Measurements from ENCODE around the gene SPRED2. TPM values are rescaled to one million over a fixed set of nuclear protein-coding genes. Genes with fewer than 3 reads are reported as not detected.
A peak's percentile ranks its signal among the peaks of the same experiment; 100 is the strongest.

Gene SPRED2
- total RNA-seq, 1 donor from 2014 or later = 46.3 TPM

- peak overlapping the region; percentile 95 for H3K27ac Mint-ChIP-seq (ENCODE audit: unreplicated experiment)
- no peak for DNase-seq (ENCODE audit: extremely low spot score, unreplicated experiment)
- H3K36me3 Mint-ChIP-seq (ENCODE audit: unreplicated experiment) = no peaks in the 10 kb centered on the region
- H3K9me3 Mint-ChIP-seq (ENCODE audit: unreplicated experiment) = no peaks in the 10 kb centered on the region
- TF ChIP-seq CTCF (IDR thresholded peaks at IDR 0.05) = no peak
- H3K4me1 Mint-ChIP-seq (ENCODE audit: unreplicated experiment) = peaks cover 79% of the 10 kb centered on the region
- no peaks in the 10 kb centered on the region for H3K27me3 Mint-ChIP-seq (ENCODE audit: unreplicated experiment)
- H3K4me3 Mint-ChIP-seq (ENCODE audit: unreplicated experiment) = peak overlapping the region; percentile 67
Observed at GRCh38 chr2:65366595-65367125, 65.7 kb downstream of the SPRED2 start.

- no peak for DNase-seq (ENCODE audit: extremely low spot score, unreplicated experiment)
- TF ChIP-seq CTCF (IDR thresholded peaks at IDR 0.05) = no peak
- H3K4me1 Mint-ChIP-seq (ENCODE audit: unreplicated experiment) = peaks cover 77% of the 10 kb centered on the region
- no peaks in the 10 kb centered on the region for H3K9me3 Mint-ChIP-seq (ENCODE audit: unreplicated experiment)
- H3K27ac Mint-ChIP-seq (ENCODE audit: unreplicated experiment) = peak overlapping the region; percentile 95
- H3K27me3 Mint-ChIP-seq (ENCODE audit: unreplicated experiment) = no peaks in the 10 kb centered on the region
- peak overlapping the region; percentile 67 for H3K4me3 Mint-ChIP-seq (ENCODE audit: unreplicated experiment)
- no peaks in the 10 kb centered on the region for H3K36me3 Mint-ChIP-seq (ENCODE audit: unreplicated experiment)
Observed at GRCh38 chr2:65364986-65365733, 67.2 kb downstream of the SPRED2 start.

GRCh38 chr2:65363879-65364666 is 68.3 kb downstream of the SPRED2 start:
- no peak for DNase-seq (ENCODE audit: extremely low spot score, unreplicated experiment)
- peak overlapping the region; percentile 63 for H3K27ac Mint-ChIP-seq (ENCODE audit: unreplicated experiment)
- H3K27me3 Mint-ChIP-seq (ENCODE audit: unreplicated experiment) = no peaks in the 10 kb centered on the region
- H3K36me3 Mint-ChIP-seq (ENCODE audit: unreplicated experiment) = no peaks in the 10 kb centered on the region
- peaks cover 80% of the 10 kb centered on the region for H3K4me1 Mint-ChIP-seq (ENCODE audit: unreplicated experiment)
- H3K9me3 Mint-ChIP-seq (ENCODE audit: unreplicated experiment) = no peaks in the 10 kb centered on the region
- no peak for TF ChIP-seq CTCF (IDR thresholded peaks at IDR 0.05)
- H3K4me3 Mint-ChIP-seq (ENCODE audit: unreplicated experiment) = peak overlapping the region; percentile 29

- DNase-seq (ENCODE audit: extremely low spot score, unreplicated experiment) = no peak
- Mint-ChIP-seq H3K9me3 (ENCODE audit: unreplicated experiment) (no peaks in the 10 kb centered on the region), H3K4me3 (ENCODE audit: unreplicated experiment) (no peak overlapping the region), H3K36me3 (ENCODE audit: unreplicated experiment) (no peaks in the 10 kb centered on the region), H3K4me1 (ENCODE audit: unreplicated experiment) (peaks cover 84% of the 10 kb centered on the region), H3K27me3 (ENCODE audit: unreplicated experiment) (no peaks in the 10 kb centered on the region), H3K27ac (ENCODE audit: unreplicated experiment) (peak overlapping the region; percentile 84)
- TF ChIP-seq CTCF (IDR thresholded peaks at IDR 0.05) = no peak
Observed at GRCh38 chr2:65361623-65362022, 70.8 kb downstream of the SPRED2 start.

GRCh38 chr2:65360441-65360840 is 72.0 kb downstream of the SPRED2 start:
- Mint-ChIP-seq H3K4me1 (ENCODE audit: unreplicated experiment) (peaks cover 80% of the 10 kb centered on the region), H3K9me3 (ENCODE audit: unreplicated experiment) (no peaks in the 10 kb centered on the region), H3K4me3 (ENCODE audit: unreplicated experiment) (no peak overlapping the region), H3K27me3 (ENCODE audit: unreplicated experiment) (no peaks in the 10 kb centered on the region), H3K36me3 (ENCODE audit: unreplicated experiment) (peaks cover 3% of the 10 kb centered on the region), H3K27ac (ENCODE audit: unreplicated experiment) (peak overlapping the region; percentile 65)
- no peak for DNase-seq (ENCODE audit: extremely low spot score, unreplicated experiment)
- TF ChIP-seq CTCF (IDR thresholded peaks at IDR 0.05) = no peak

Measured in osteocyte (in vitro differentiated cells).